B cell (primary cell): ENCODE measurements around the gene CCR5AS.
A peak's percentile ranks its signal among the peaks of the same experiment; 100 is the strongest.

Experiments used
- ATAC-seq: fragments of 200-7000 bp; cut with Tn5 transposase; one replicate; pipeline ENCODE4 v1.10.0; 2021; ENCODE audit warnings: low read depth, mild to moderate bottlenecking, moderate number of reproducible peaks, moderate library complexity
- CTCF ChIA-PET: fragments of 350-600 bp; sonication (Branson Sonifier 250); formaldehyde crosslinking; loops from one replicate; lab custom pipeline; 2021; ENCODE audit warnings: antibody characterized with exemption, inconsistent platforms; lab: Charles Lee
- POLR2A ChIA-PET: fragments of 350-600 bp; sonication (Branson Sonifier 250); formaldehyde crosslinking; loops from one replicate; lab custom pipeline; 2021; ENCODE audit warnings: antibody characterized with exemption; lab: Charles Lee
- DNase-seq: peaks from one replicate; pipeline ENCODE4 v3.0.0; 2013
- H2AFZ ChIP-seq: 2 replicates; pipeline ENCODE4 v1.6.1; 2012; ENCODE audit warnings: mild to moderate bottlenecking, low read depth, low read length; ENCODE audit not compliant: insufficient read depth, poor library complexity, severe bottlenecking
- H3K27ac ChIP-seq, 2 donors: 1 replicate in 1 of 2; 2 replicates in 1 of 2; pipeline ENCODE4 v1.5.1; 2012 to 2013; ENCODE audit warnings: low read length in 2 of 2, mild to moderate bottlenecking in 2 of 2, moderate library complexity in 1 of 2
- H3K27me3 ChIP-seq, 4 experiments: fragments of 200-600 bp in 1 of 4; sonication (generic) in 1 of 4; replicated peaks in 1 of 4; 1 replicate in 2 of 4; 2 replicates in 2 of 4; pipeline versions ENCODE4 v1.6.1 to v1.7.0; 2013 to 2016; ENCODE audit warnings: low read length in 3 of 4, mild to moderate bottlenecking in 2 of 4, mixed read lengths in 1 of 4, moderate library complexity in 1 of 4; ENCODE audit not compliant: insufficient read depth in 4 of 4, control insufficient read depth in 3 of 4; ENCODE audit errors: control extremely low read depth in 1 of 4
- H3K36me3 ChIP-seq, 2 experiments: replicated peaks in 1 of 2; 1 replicate in 1 of 2; 2 replicates in 1 of 2; pipeline versions ENCODE4 v1.6.1 to v1.7.1; 2013; ENCODE audit warnings: low read length in 1 of 2; ENCODE audit not compliant: insufficient read depth in 2 of 2, control insufficient read depth in 1 of 2; ENCODE audit errors: control extremely low read depth in 1 of 2, extremely low read depth in 1 of 2
- H3K4me1 ChIP-seq, 2 donors: fragments of 200-600 bp in 1 of 2; sonication (generic) in 1 of 2; 1 replicate in 1 of 2; 2 replicates in 1 of 2; pipeline versions ENCODE4 v1.5.1 to v1.6.1; 2013 to 2017; ENCODE audit warnings: low read length in 2 of 2; ENCODE audit not compliant: control insufficient read depth in 2 of 2, insufficient read depth in 2 of 2
- H3K4me2 ChIP-seq: replicated peaks from 2 replicates; pipeline ENCODE3; 2012; ENCODE audit warnings: mild to moderate bottlenecking, low read depth, low read length; ENCODE audit not compliant: poor library complexity, severe bottlenecking
- H3K4me3 ChIP-seq, 5 experiments: fragments of 200-600 bp in 1 of 5; sonication (generic) in 1 of 5; 1 replicate in 3 of 5; 2 replicates in 2 of 5; pipeline versions ENCODE4 v1.5.1 to v1.7.0; 2011 to 2016; ENCODE audit warnings: low read length in 4 of 5, mild to moderate bottlenecking in 4 of 5, low read depth in 2 of 5, control low read depth in 1 of 5, moderate library complexity in 1 of 5; ENCODE audit not compliant: insufficient read depth in 1 of 5; ENCODE audit errors: control extremely low read depth in 1 of 5, extremely low read depth in 1 of 5
- H3K79me2 ChIP-seq: fragments of 200-600 bp; sonication (generic); one replicate; pipeline ENCODE4 v1.6.0; 2016; ENCODE audit warnings: low read length; ENCODE audit not compliant: control insufficient read depth, insufficient read depth
- H3K9ac ChIP-seq: fragments of 200-600 bp; sonication (generic); 2 replicates; pipeline ENCODE4 v1.6.1; 2017; ENCODE audit warnings: mild to moderate bottlenecking, low read length, moderate library complexity
- H3K9me3 ChIP-seq, 3 donors: one replicate each; pipeline versions ENCODE4 v1.6.1 to v1.7.1; 2013; ENCODE audit warnings: low read length in 2 of 3; ENCODE audit not compliant: control insufficient read depth in 2 of 3, insufficient read depth in 1 of 3; ENCODE audit errors: control extremely low read depth in 1 of 3
- H4K20me1 ChIP-seq: 2 replicates; pipeline ENCODE4 v1.6.0; 2012; ENCODE audit warnings: mild to moderate bottlenecking, low read length; ENCODE audit not compliant: insufficient read depth, control insufficient read depth, poor library complexity, severe bottlenecking
- H3K27ac Mint-ChIP-seq: one replicate; pipeline ENCODE4 v1.8.0; 2021; ENCODE audit warnings: mixed read lengths
- H3K27me3 Mint-ChIP-seq: one replicate; pipeline ENCODE4 v1.8.0; 2021; ENCODE audit warnings: mixed read lengths
- H3K4me1 Mint-ChIP-seq: one replicate; pipeline ENCODE4 v1.8.0; 2021; ENCODE audit warnings: mixed read lengths
- H3K4me3 Mint-ChIP-seq: one replicate; pipeline ENCODE4 v1.8.0; 2021; ENCODE audit warnings: mixed read lengths
- H3K9me3 Mint-ChIP-seq: one replicate; pipeline ENCODE4 v1.8.0; 2022; ENCODE audit warnings: mixed read lengths; ENCODE audit not compliant: insufficient read depth
- CTCF ChIP-seq: fragments of 200-600 bp; IDR thresholded peaks from one replicate; pipeline ENCODE4 v1.8.0; 2022; ENCODE audit warnings: antibody characterized with exemption, mild to moderate bottlenecking
- EZH2 ChIP-seq: IDR thresholded peaks from 2 replicates; pipeline ENCODE4 v1.6.1; 2012; ENCODE audit warnings: borderline replicate concordance, low read depth, mild to moderate bottlenecking, moderate library complexity, low read length; ENCODE audit not compliant: insufficient read depth, poor library complexity, severe bottlenecking
- WGBS: methylation state at CpG from one replicate; pipeline ENCODE4 v1.1.5; 2013; ENCODE audit warnings: missing lambda C conversion rate; ENCODE audit not compliant: insufficient coverage; 5-methylcytosine and 5-hydroxymethylcytosine counted together
- intact Hi-C: fragments of 100-400 bp; cut with micrococcal nuclease; formaldehyde crosslinking; loops from one replicate; pipeline ENCODE4 v1.10.0; 2022

CCR5AS gene

DNA sequence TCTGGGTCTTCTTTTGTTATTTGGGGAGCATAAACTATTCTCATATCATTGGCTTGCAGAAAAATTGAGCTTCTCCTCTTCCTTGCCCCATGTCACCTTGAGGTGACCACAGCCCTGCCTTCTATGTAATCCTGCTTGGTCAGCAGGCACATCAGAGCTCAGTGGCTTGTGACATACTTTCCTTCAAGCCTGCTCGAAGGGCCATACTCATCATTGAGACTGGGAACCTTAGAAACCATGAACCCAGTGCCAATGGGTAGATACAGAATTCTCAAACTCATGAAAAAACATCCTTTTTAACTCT is 56.7 kb downstream of the CCR5AS start:
- Histone ChIP-seq H3K27ac (peak overlapping the region; percentile 37 to 41), H3K9ac (no peak overlapping the region), H3K79me2 (no peaks in the 10 kb centered on the region), H3K27me3 (no peaks in the 10 kb centered on the region), H3K36me3 (no peaks in the 10 kb centered on the region), H3K4me1 (peaks cover 48 to 56% of the 10 kb centered on the region in 2 donors), H2AFZ (no peak overlapping the region), H3K9me3 (no peaks in the 10 kb centered on the region), H4K20me1 (no peaks in the 10 kb centered on the region), H3K4me3 (peak overlapping the region in 1 of 5 experiments; percentile 29), H3K4me2 (peak overlapping the region; percentile 55)
- peak overlapping the region; percentile 67 for H3K4me3 Mint-ChIP-seq
- H3K4me1 Mint-ChIP-seq, result peaks cover 73% of the 10 kb centered on the region
- no peak for TF ChIP-seq EZH2
- no peak for TF ChIP-seq CTCF
- peak overlapping the region; percentile 55 for H3K27ac Mint-ChIP-seq
- intact Hi-C loops, result no loop called here
- DNase-seq (no peak), ATAC-seq (no peak)
- H3K27me3 Mint-ChIP-seq, result no peaks in the 10 kb centered on the region
- WGBS, result 0% methylated on average over 1 of the region's 1 CpG
- CTCF ChIA-PET, result interaction anchor here (1.8 kb wide), 1 partner anchor 19 kb away, joined by 11 read pairs; no protein-coding TSS in a partner anchor
- H3K9me3 Mint-ChIP-seq, result no peaks in the 10 kb centered on the region
- POLR2A ChIA-PET, result no interaction called here

GRCh38 chr3:46349484-46350261 is 57.2 kb downstream of the CCR5AS start:
- H3K4me3 ChIP-seq, result peak overlapping the region in 2 of 5 experiments; percentile 13 to 29
- DNase-seq, result peak; percentile 52

More at GRCh38 chr3:46349484-46350261, 57.2 kb downstream of the CCR5AS start:
- peaks cover 69% of the 10 kb centered on the region for H3K4me1 Mint-ChIP-seq
- CTCF ChIA-PET, result interaction anchor here (1.8 kb wide), 1 partner anchor 20 kb away, joined by 11 read pairs; no protein-coding TSS in a partner anchor
- no peaks in the 10 kb centered on the region for H3K9me3 Mint-ChIP-seq
- H3K27ac ChIP-seq, result peak overlapping the region; percentile 37 to 41
- POLR2A ChIA-PET, result no interaction called here
- H3K4me1 ChIP-seq, result peaks cover 48 to 56% of the 10 kb centered on the region in 2 donors
- H3K4me3 Mint-ChIP-seq, result peak overlapping the region; percentile 67
- WGBS, result 0% methylated on average over 2 of the region's 2 CpGs
- no peaks in the 10 kb centered on the region for H3K79me2 ChIP-seq
- H3K36me3 ChIP-seq, result no peaks in the 10 kb centered on the region
- H3K27ac Mint-ChIP-seq, result peak overlapping the region; percentile 55
- H3K27me3 Mint-ChIP-seq, result no peaks in the 10 kb centered on the region
- intact Hi-C loops, result no loop called here
- H3K9me3 ChIP-seq, result no peaks in the 10 kb centered on the region
- H3K4me2 ChIP-seq, result peak overlapping the region; percentile 55
- H4K20me1 ChIP-seq, result no peaks in the 10 kb centered on the region
- no peak overlapping the region for H2AFZ ChIP-seq
- peak; percentile 41 for ATAC-seq
- no peak for TF ChIP-seq EZH2
- TF ChIP-seq CTCF, result no peak
- H3K9ac ChIP-seq, result peak overlapping the region; percentile 31
- no peaks in the 10 kb centered on the region for H3K27me3 ChIP-seq
